Astrocyte (in vitro differentiated cells and primary cell): ENCODE data around the gene NR2C2. TPM values are rescaled to one million over a fixed set of nuclear protein-coding genes. Genes with fewer than 3 reads are reported as not detected.

Experiments used
- DNase-seq: peaks from one replicate; pipeline ENCODE4 v3.0.0-alpha.2; 2010; ENCODE audit warnings: low read depth
- FAIRE-seq: peaks from 2 replicates; lab custom pipeline; 2011; peaks lifted over from hg19 to GRCh38; lab: Jason Lieb, UNC
- H2AFZ ChIP-seq: 2 replicates; pipeline ENCODE4 v1.6.0; 2012; ENCODE audit warnings: low read depth, low read length, inconsistent platforms
- H3K27ac ChIP-seq: 2 replicates; pipeline ENCODE4 v1.5.1; 2011; ENCODE audit warnings: low read depth, low read length, inconsistent platforms
- H3K27me3 ChIP-seq: 2 replicates; pipeline ENCODE4 v1.6.0; 2011; ENCODE audit warnings: low read length, inconsistent platforms; ENCODE audit not compliant: insufficient read depth
- H3K36me3 ChIP-seq: 2 replicates; pipeline ENCODE4 v1.5.1; 2011; ENCODE audit warnings: low read length, inconsistent platforms; ENCODE audit not compliant: insufficient read depth
- H3K4me1 ChIP-seq: 2 replicates; pipeline ENCODE4 v1.5.1; 2011; ENCODE audit warnings: low read length, inconsistent platforms; ENCODE audit not compliant: insufficient read depth
- H3K4me2 ChIP-seq: 2 replicates; pipeline ENCODE4 v1.6.0; 2012; ENCODE audit warnings: low read length, inconsistent platforms
- H3K4me3 ChIP-seq: 2 replicates; pipeline ENCODE4 v1.5.1; 2011; ENCODE audit warnings: low read depth, mild to moderate bottlenecking, low read length, inconsistent platforms; ENCODE audit not compliant: insufficient read depth
- H3K79me2 ChIP-seq: 2 replicates; pipeline ENCODE4 v1.6.0; 2012; ENCODE audit warnings: mild to moderate bottlenecking, low read length, inconsistent platforms; ENCODE audit not compliant: insufficient read depth
- H3K9ac ChIP-seq: 2 replicates; pipeline ENCODE4 v1.6.0; 2012; ENCODE audit warnings: mild to moderate bottlenecking, low read length, inconsistent platforms
- H3K9me3 ChIP-seq: 2 replicates; pipeline ENCODE4 v1.5.1; 2012; ENCODE audit warnings: low read depth, mild to moderate bottlenecking, low read length, inconsistent platforms; ENCODE audit not compliant: insufficient read depth
- H4K20me1 ChIP-seq: 2 replicates; pipeline ENCODE4 v1.6.0; 2012; ENCODE audit warnings: low read length, inconsistent platforms; ENCODE audit not compliant: insufficient read depth
- H3K27ac Mint-ChIP-seq: one replicate; pipeline ENCODE4 v1.8.0; 2021; ENCODE audit warnings: mild to moderate bottlenecking, mixed read lengths; ENCODE audit not compliant: unreplicated experiment
- H3K27me3 Mint-ChIP-seq: one replicate; pipeline ENCODE4 v1.8.0; 2021; ENCODE audit warnings: low read depth, mixed read lengths; ENCODE audit not compliant: unreplicated experiment
- H3K36me3 Mint-ChIP-seq: one replicate; pipeline ENCODE4 v1.8.0; 2021; ENCODE audit warnings: low read depth, mixed read lengths; ENCODE audit not compliant: unreplicated experiment
- H3K4me1 Mint-ChIP-seq: one replicate; pipeline ENCODE4 v1.8.0; 2021; ENCODE audit warnings: low read depth, mixed read lengths; ENCODE audit not compliant: unreplicated experiment
- H3K4me3 Mint-ChIP-seq: one replicate; pipeline ENCODE4 v1.8.0; 2021; ENCODE audit warnings: mild to moderate bottlenecking, moderate library complexity, mixed read lengths; ENCODE audit not compliant: unreplicated experiment
- H3K9me3 Mint-ChIP-seq: one replicate; pipeline ENCODE4 v1.8.0; 2021; ENCODE audit warnings: mild to moderate bottlenecking, mixed read lengths; ENCODE audit not compliant: unreplicated experiment
- EZH2 ChIP-seq: IDR thresholded peaks from 2 replicates; pipeline ENCODE4 v1.6.1; 2012; ENCODE audit warnings: mild to moderate bottlenecking, low read length, inconsistent platforms; ENCODE audit not compliant: insufficient read depth
- total RNA-seq: library from RNA; stranded (reverse); gene quantifications from 2 replicates; pipeline ENCODE4 v1.2.1, GENCODE V29; 2021
- TF ChIP-seq, protein P1 (sequence below): IDR thresholded peaks from 2 replicates; pipeline ENCODE4 v1.5.1; 2011; ENCODE audit warnings: low read depth, mild to moderate bottlenecking, inconsistent platforms, low read length, moderate library complexity; ENCODE audit not compliant: insufficient read depth

NR2C2 gene
- total RNA-seq, 1 donor from 2014 or later = 36.3 TPM

GRCh38 chr3:14899993-14900618 lies 47.3 kb upstream of the NR2C2 start:
- H3K4me1 ChIP-seq = no peaks in the 10 kb centered on the region
- no peak overlapping the region for H3K9ac ChIP-seq
- peaks cover 7% of the 10 kb centered on the region for H3K27me3 ChIP-seq
- Mint-ChIP-seq H3K4me1 (no peaks in the 10 kb centered on the region), H3K27me3 (peaks cover 34% of the 10 kb centered on the region), H3K36me3 (peaks cover 7% of the 10 kb centered on the region), H3K27ac (no peak overlapping the region), H3K9me3 (peaks cover 5% of the 10 kb centered on the region), H3K4me3 (no peak overlapping the region)
- DNase-seq (no peak), FAIRE-seq (no peak)
- no peak for TF ChIP-seq EZH2
- TF ChIP-seq, protein P1, sequence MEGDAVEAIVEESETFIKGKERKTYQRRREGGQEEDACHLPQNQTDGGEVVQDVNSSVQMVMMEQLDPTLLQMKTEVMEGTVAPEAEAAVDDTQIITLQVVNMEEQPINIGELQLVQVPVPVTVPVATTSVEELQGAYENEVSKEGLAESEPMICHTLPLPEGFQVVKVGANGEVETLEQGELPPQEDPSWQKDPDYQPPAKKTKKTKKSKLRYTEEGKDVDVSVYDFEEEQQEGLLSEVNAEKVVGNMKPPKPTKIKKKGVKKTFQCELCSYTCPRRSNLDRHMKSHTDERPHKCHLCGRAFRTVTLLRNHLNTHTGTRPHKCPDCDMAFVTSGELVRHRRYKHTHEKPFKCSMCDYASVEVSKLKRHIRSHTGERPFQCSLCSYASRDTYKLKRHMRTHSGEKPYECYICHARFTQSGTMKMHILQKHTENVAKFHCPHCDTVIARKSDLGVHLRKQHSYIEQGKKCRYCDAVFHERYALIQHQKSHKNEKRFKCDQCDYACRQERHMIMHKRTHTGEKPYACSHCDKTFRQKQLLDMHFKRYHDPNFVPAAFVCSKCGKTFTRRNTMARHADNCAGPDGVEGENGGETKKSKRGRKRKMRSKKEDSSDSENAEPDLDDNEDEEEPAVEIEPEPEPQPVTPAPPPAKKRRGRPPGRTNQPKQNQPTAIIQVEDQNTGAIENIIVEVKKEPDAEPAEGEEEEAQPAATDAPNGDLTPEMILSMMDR = no peak
- no peaks in the 10 kb centered on the region for H3K36me3 ChIP-seq
- H4K20me1 ChIP-seq = no peaks in the 10 kb centered on the region
- H3K4me2 ChIP-seq = no peak overlapping the region
- no peaks in the 10 kb centered on the region for H3K79me2 ChIP-seq
- no peaks in the 10 kb centered on the region for H3K9me3 ChIP-seq
- H3K27ac ChIP-seq = no peak overlapping the region
- no peak overlapping the region for H2AFZ ChIP-seq
- H3K4me3 ChIP-seq = no peak overlapping the region

GRCh38 chr3:14900881-14901873 lies 46.2 kb upstream of the NR2C2 start:
- Histone ChIP-seq H3K79me2 (no peaks in the 10 kb centered on the region), H3K4me3 (no peak overlapping the region), H4K20me1 (no peaks in the 10 kb centered on the region), H2AFZ (no peak overlapping the region), H3K4me2 (no peak overlapping the region), H3K9ac (no peak overlapping the region), H3K27me3 (peaks cover 2% of the 10 kb centered on the region), H3K9me3 (peaks cover 2% of the 10 kb centered on the region), H3K36me3 (no peaks in the 10 kb centered on the region), H3K4me1 (no peaks in the 10 kb centered on the region), H3K27ac (no peak overlapping the region)
- peaks cover 11% of the 10 kb centered on the region for H3K9me3 Mint-ChIP-seq
- H3K4me1 Mint-ChIP-seq = no peaks in the 10 kb centered on the region
- FAIRE-seq = no peak
- peaks cover 32% of the 10 kb centered on the region for H3K27me3 Mint-ChIP-seq
- no peak overlapping the region for H3K4me3 Mint-ChIP-seq
- no peak overlapping the region for H3K27ac Mint-ChIP-seq
- H3K36me3 Mint-ChIP-seq = peaks cover 10% of the 10 kb centered on the region
- DNase-seq = no peak
- TF ChIP-seq EZH2 = no peak
- TF ChIP-seq, protein P1 = no peak
